Activated naive CD8-positive, alpha-beta T cell treated with anti-CD3 and anti-CD28 coated beads, Interleukin-2, amount 50 U/mL, for 24 hours (primary cell): ENCODE results near the gene NEUROG1.

ENCODE experiments used
- ATAC-seq: fragments of 150-1000 bp; cut with Tn5 transposase; one replicate; pipeline ENCODE4 v1.10.0; 2021
- DNase-seq: peaks from one replicate; pipeline ENCODE4 v3.0.0; 2021
- H3K27ac Mint-ChIP-seq: one replicate; pipeline ENCODE4 v1.8.0; 2021; ENCODE audit warnings: mild to moderate bottlenecking, mixed read lengths
- H3K27me3 Mint-ChIP-seq: one replicate; pipeline ENCODE4 v1.8.0; 2021; ENCODE audit warnings: mixed read lengths
- H3K36me3 Mint-ChIP-seq: one replicate; pipeline ENCODE4 v1.8.0; 2021; ENCODE audit warnings: low read depth, mixed read lengths
- H3K4me1 Mint-ChIP-seq: one replicate; pipeline ENCODE4 v1.8.0; 2021; ENCODE audit warnings: mixed read lengths
- H3K4me3 Mint-ChIP-seq: one replicate; pipeline ENCODE4 v1.8.0; 2021; ENCODE audit warnings: mild to moderate bottlenecking, moderate library complexity, mixed read lengths
- H3K9me3 Mint-ChIP-seq: one replicate; pipeline ENCODE4 v1.8.0; 2021; ENCODE audit warnings: mixed read lengths

The NEUROG1 gene

DNA sequence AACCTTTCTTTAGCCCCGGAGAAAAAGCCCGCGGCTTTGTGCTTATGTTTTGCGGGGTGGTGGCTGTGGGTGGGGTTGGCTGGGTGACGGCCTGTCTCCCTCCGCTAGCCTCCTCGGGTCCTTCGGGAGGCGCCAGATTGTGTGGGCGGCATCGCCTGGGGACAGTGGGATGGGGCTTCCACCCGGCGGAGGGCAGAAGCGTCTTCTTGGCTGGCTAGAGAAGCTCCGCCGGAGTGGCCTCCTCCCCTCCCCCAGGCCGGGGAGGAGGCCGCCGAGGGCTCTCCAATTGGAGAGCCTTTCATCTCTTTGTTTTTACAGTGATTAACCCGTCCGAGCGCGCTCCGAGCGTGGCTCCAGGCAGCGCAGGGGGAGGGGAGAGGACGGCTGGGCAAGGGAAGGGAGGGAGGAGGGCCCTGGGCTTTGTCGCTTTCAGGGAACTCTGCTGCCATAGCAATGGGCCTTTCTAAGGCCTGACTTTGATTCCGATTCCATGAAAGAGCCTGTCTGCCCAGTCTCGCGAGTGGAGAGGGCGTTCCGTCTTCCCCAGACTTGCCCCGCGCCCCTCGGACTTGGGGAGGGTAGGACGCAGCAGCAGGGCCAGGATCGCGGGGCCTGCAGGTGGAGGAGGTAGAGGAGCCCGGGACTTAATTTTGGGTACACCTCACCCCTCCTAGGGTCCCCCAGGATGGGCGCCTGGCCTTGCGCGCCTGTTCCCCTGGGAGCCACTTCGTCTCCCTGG lies 46.9 kb downstream of the NEUROG1 start:
- DNase-seq (no peak), ATAC-seq (no peak)
- Mint-ChIP-seq H3K36me3 (peaks cover 3% of the 10 kb centered on the region), H3K27ac (no peak overlapping the region), H3K27me3 (peaks cover 77% of the 10 kb centered on the region), H3K9me3 (no peaks in the 10 kb centered on the region), H3K4me3 (no peak overlapping the region), H3K4me1 (peaks cover 5% of the 10 kb centered on the region)

DNA sequence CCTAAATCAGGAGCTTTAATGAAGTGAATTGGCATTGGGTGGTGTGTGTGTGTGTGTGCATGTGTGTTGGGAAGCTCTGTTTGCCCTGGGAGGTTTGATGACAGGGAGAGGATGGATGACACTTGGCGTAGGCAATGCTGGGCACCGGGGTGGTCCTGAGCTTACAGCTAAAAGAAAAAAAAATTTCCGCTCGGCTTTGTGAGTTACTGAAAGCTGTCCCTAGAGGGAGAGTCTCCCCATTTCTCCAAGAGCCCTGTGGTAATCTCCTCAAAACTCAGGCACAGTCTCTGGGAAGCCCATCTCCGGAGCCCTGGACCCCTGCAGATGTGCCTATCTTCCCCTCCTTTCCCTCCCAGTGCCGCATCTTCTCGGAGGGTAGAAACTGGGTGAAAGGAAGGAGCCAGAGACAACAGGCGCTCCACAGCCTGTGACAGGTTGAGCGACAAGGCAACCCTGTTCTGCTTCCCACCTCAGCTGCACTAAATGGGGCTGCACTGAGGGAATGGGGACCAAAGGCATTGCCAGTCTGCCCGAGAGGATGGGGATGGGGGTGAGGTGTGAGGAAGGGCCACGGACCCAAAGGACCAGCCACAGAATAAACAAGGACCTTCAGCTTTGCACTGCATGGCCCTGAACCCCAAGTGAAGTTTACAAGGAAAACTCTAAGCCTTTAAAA lies 47.8 kb downstream of the NEUROG1 start:
- ATAC-seq (no peak), DNase-seq (no peak)
- H3K27me3 Mint-ChIP-seq, result peaks cover 74% of the 10 kb centered on the region
- H3K4me3 Mint-ChIP-seq, result no peak overlapping the region
- H3K36me3 Mint-ChIP-seq, result peaks cover 3% of the 10 kb centered on the region
- no peak overlapping the region for H3K27ac Mint-ChIP-seq
- H3K4me1 Mint-ChIP-seq, result peaks cover 5% of the 10 kb centered on the region
- H3K9me3 Mint-ChIP-seq, result no peaks in the 10 kb centered on the region

DNA sequence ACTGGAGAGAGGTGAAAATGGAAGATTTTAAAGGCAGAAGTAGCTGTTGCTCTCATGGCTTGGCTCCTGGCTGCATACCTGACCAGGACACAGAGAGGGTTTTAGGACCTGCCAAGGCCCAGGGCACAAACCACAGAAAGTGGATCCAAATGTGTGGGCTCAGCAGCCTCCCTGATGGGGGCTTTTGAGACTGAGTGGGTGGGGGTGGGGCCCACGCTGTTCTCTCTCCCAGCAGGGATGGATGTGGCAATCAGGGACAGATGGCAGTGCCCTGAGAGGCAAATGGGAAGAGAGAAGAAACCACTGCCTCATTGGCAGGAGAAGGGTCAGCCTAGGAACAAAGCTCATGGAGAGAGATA lies 48.7 kb downstream of the NEUROG1 start:
- Mint-ChIP-seq H3K9me3 (no peaks in the 10 kb centered on the region), H3K27me3 (peaks cover 64% of the 10 kb centered on the region), H3K36me3 (peaks cover 3% of the 10 kb centered on the region), H3K4me3 (no peak overlapping the region), H3K27ac (no peak overlapping the region), H3K4me1 (peaks cover 5% of the 10 kb centered on the region)
- ATAC-seq (no peak), DNase-seq (no peak)

DNA sequence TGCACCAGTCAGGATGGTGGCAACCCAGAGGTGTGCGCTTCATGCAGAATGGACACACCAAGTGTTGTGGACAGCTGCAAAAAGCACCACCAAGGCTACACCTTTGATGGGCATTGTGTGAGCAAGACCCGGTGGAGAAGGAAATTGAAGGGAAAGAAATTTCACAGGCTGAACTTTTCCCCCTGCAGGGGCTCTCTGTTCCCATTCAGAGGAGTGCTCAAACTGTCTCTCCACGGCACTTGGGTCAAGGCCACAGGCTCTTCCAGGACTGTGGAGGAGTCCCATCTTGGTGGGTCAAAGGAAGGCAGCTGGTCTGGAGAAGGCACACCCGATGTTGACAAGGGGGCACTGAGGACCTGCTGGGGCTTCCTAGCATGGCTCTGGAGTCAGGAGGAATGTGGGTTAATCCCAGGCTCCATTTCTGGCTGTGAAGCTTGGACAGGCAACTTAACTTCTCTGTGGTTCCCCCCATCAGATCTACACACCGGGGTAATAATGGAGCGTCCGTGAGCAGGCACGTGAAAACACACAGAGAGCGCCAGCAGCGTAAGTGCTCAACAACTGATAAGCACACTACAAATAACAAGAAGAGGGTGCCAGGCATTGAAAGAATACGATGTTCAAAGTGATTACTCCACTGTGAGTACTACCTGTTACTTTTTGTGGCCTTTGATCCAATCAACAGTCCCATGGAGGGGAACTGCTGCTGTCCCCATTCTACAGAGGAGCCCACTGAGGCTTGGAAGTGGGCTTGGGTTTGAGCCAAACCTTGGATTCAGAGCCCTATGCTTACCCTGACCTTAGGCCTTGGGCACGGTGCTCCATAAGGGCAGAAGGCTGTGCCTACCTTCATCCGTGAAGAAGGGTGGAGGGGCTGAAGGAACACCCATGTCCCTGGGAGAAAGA lies 49.4 kb downstream of the NEUROG1 start:
- Mint-ChIP-seq H3K4me3 (no peak overlapping the region), H3K9me3 (no peaks in the 10 kb centered on the region), H3K4me1 (peaks cover 5% of the 10 kb centered on the region), H3K27me3 (peaks cover 60% of the 10 kb centered on the region), H3K36me3 (peaks cover 3% of the 10 kb centered on the region), H3K27ac (no peak overlapping the region)
- DNase-seq, result no peak
- ATAC-seq, result no peak

DNA sequence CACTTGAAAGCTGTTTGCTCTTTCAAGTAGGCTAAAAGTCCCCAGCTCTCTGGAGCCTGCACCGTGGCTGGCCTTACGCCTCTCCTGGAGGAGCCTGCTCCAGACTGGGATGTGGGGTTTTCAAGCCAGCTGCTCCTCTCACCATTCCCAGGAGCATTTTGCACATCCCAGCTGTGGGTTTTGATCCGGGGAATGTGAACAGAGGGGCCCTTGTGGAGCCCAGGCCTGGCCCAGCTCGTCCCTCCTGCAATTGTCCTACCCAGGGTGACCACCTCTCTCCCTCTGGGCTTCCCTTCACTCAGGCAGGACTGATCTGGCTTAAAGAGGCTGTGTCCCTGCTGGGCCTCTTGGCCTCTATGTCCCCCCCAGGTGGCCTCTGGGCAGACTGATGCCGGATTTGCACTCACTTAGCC lies 51.1 kb downstream of the NEUROG1 start:
- Mint-ChIP-seq H3K4me1 (peaks cover 2% of the 10 kb centered on the region), H3K27me3 (peaks cover 44% of the 10 kb centered on the region), H3K9me3 (no peaks in the 10 kb centered on the region), H3K27ac (no peak overlapping the region), H3K36me3 (peaks cover under 1% of the 10 kb centered on the region), H3K4me3 (no peak overlapping the region)
- DNase-seq (no peak), ATAC-seq (no peak)
